ENCODE results near the gene IPO11.
"Not testable (repeated sequence)": the region's sequence is repeated elsewhere in the genome, so short reads cannot be mapped to it uniquely, and the experiment has no call there.

Gene IPO11

GRCh38 chr5:62520812-62521211, 108.2 kb downstream of the IPO11 start:
- DNase-seq, result not testable (repeated sequence)

- DNase-seq, result no peak
These were observed 108.8 kb downstream of the IPO11 start for GRCh38 chr5:62521319-62521718.

- no peak for DNase-seq
These were observed 110.2 kb downstream of the IPO11 start for GRCh38 chr5:62522811-62523210.

- DNase-seq, result no peak
These were observed 121.0 kb downstream of the IPO11 start for GRCh38 chr5:62533597-62533996.

GRCh38 chr5:62534461-62535236, 122.1 kb downstream of the IPO11 start:
- no peak for DNase-seq

GRCh38 chr5:62536232-62536631, 123.7 kb downstream of the IPO11 start:
- DNase-seq, result no peak

GRCh38 chr5:62536783-62537182, 124.2 kb downstream of the IPO11 start:
- DNase-seq, result no peak

GRCh38 chr5:62538017-62538942, 125.7 kb downstream of the IPO11 start:
- DNase-seq, result no peak

GRCh38 chr5:62542720-62543119, 130.2 kb downstream of the IPO11 start:
- DNase-seq, result no peak

- no peak for DNase-seq
These were observed 135.5 kb downstream of the IPO11 start for GRCh38 chr5:62547945-62548630.

- DNase-seq, result no peak
These were observed 137.5 kb downstream of the IPO11 start for GRCh38 chr5:62550103-62550502.

- no peak for DNase-seq
These were observed 143.4 kb downstream of the IPO11 start for GRCh38 chr5:62555930-62556329.

GRCh38 chr5:62558941-62559340, 146.4 kb downstream of the IPO11 start:
- no peak for DNase-seq

GRCh38 chr5:62560786-62561185, 148.2 kb downstream of the IPO11 start:
- peak; percentile 60 for DNase-seq

GRCh38 chr5:62561896-62562295, 149.3 kb downstream of the IPO11 start:
- DNase-seq, result no peak

- no peak for DNase-seq
These were observed 150.3 kb downstream of the IPO11 start for GRCh38 chr5:62562867-62563266.

GRCh38 chr5:62564101-62564500, 151.5 kb downstream of the IPO11 start:
- DNase-seq, result no peak

GRCh38 chr5:62565740-62566139, 153.2 kb downstream of the IPO11 start:
- not testable (repeated sequence) for DNase-seq

- DNase-seq, result peak; percentile 7
These were observed 155.6 kb downstream of the IPO11 start for GRCh38 chr5:62568143-62568542.

- DNase-seq, result no peak
These were observed 156.4 kb downstream of the IPO11 start for GRCh38 chr5:62568800-62569432.

- no peak for DNase-seq
These were observed 156.9 kb downstream of the IPO11 start for GRCh38 chr5:62569470-62569869.

GRCh38 chr5:62572918-62573514, 160.5 kb downstream of the IPO11 start:
- no peak for DNase-seq
